BJ (cell line): ENCODE measurements around the gene DHX16. TPM values are rescaled to one million over a fixed set of nuclear protein-coding genes. Genes with fewer than 3 reads are reported as not detected.

ENCODE experiments used
- CTCF ChIA-PET: fragments of 350-600 bp; formaldehyde crosslinking; extraction: SDS; loops from one replicate; lab custom pipeline; 2021; ENCODE audit warnings: antibody characterized with exemption, inconsistent platforms; lab: Yijun Ruan, JAX
- POLR2A ChIA-PET: fragments of 300-600 bp; sonication (Branson Sonifier 250); formaldehyde crosslinking; extraction: SDS; loops from one replicate; lab custom pipeline; 2021; ENCODE audit warnings: antibody characterized with exemption; lab: Charles Lee
- DNase-seq: peaks from one replicate; pipeline ENCODE4 v3.0.0-alpha.2; 2011; ENCODE audit warnings: low read depth
- H3K27me3 ChIP-seq: 2 replicates; pipeline ENCODE4 v1.6.0; 2011; ENCODE audit warnings: low read length; ENCODE audit not compliant: control insufficient read depth, insufficient read depth
- H3K36me3 ChIP-seq: 2 replicates; pipeline ENCODE4 v1.5.1; 2011; ENCODE audit warnings: low read length; ENCODE audit not compliant: control insufficient read depth, insufficient read depth
- H3K4me3 ChIP-seq: 2 replicates; pipeline ENCODE4 v1.5.1; 2011; ENCODE audit warnings: low read depth, mild to moderate bottlenecking, control low read depth, low read length
- polyA plus RNA-seq: library from polyadenylated mRNA; depleted of rRNA; stranded (reverse); fragments of >200 nt; gene quantifications from 2 replicates; pipeline ENCODE4 v1.2.3, GENCODE V29; 2011
- TF ChIP-seq, protein P1 (sequence below): IDR thresholded peaks from 2 replicates; pipeline ENCODE4 v1.5.1; 2011; ENCODE audit warnings: low read depth, mild to moderate bottlenecking, control low read depth, inconsistent platforms, low read length, moderate library complexity; ENCODE audit not compliant: insufficient read depth

DHX16 gene
- polyA plus RNA-seq, 1 experiment = 44.5 TPM

DNA sequence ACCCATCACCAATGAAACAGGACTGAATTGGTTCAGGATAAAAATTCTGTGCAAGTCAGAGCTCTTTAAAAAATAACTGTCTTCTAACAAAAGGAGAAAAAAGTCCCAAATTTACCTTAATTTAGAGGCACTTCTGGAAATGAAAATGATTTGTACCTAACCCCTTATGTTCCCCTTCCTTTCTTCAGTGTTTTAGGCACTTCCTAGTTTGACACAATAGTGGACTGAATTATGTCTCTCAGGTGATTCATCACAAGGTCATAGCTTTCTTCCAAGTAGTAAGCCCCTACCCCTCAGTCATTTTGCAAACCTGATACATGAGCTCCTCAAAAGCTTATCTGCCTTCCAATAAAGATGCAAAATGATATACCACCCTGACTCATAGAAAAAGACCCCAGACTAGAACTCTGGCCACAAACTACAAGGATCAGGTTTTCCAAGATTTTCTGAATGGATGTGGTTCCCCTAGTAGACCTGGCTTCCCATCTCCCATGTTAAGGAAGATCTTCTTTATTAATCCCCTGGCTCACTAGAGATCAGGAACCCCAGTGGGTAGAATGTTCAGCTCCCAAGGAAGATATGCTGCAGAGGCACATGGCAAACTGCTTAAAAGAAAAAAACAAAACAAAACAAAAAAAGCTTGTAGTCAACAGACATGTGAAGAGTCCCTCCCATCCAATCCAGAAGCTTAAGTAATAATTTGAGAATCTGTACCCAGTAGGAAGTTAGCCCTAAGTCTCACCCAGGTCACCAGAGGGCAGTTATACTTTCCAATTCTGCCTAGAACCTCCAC lies 59.4 kb downstream of the DHX16 start:
- Histone ChIP-seq H3K27me3 (no peaks in the 10 kb centered on the region), H3K4me3 (no peak overlapping the region), H3K36me3 (peaks cover 11% of the 10 kb centered on the region)
- no peak for DNase-seq
- POLR2A ChIA-PET = interaction anchor here (0.6 to 0.7 kb wide), 2 partner anchors 147 to 538 kb away, joined by 3 to 4 read pairs; partner anchors contain the start of gene RNF39
- TF ChIP-seq, protein P1, sequence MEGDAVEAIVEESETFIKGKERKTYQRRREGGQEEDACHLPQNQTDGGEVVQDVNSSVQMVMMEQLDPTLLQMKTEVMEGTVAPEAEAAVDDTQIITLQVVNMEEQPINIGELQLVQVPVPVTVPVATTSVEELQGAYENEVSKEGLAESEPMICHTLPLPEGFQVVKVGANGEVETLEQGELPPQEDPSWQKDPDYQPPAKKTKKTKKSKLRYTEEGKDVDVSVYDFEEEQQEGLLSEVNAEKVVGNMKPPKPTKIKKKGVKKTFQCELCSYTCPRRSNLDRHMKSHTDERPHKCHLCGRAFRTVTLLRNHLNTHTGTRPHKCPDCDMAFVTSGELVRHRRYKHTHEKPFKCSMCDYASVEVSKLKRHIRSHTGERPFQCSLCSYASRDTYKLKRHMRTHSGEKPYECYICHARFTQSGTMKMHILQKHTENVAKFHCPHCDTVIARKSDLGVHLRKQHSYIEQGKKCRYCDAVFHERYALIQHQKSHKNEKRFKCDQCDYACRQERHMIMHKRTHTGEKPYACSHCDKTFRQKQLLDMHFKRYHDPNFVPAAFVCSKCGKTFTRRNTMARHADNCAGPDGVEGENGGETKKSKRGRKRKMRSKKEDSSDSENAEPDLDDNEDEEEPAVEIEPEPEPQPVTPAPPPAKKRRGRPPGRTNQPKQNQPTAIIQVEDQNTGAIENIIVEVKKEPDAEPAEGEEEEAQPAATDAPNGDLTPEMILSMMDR = no peak
- CTCF ChIA-PET = interaction anchor here (1.0 to 2.9 kb wide), 7 partner anchors 15 to 132 kb away, joined by 3 to 31 read pairs (median 4); no protein-coding TSS in a partner anchor

DNA sequence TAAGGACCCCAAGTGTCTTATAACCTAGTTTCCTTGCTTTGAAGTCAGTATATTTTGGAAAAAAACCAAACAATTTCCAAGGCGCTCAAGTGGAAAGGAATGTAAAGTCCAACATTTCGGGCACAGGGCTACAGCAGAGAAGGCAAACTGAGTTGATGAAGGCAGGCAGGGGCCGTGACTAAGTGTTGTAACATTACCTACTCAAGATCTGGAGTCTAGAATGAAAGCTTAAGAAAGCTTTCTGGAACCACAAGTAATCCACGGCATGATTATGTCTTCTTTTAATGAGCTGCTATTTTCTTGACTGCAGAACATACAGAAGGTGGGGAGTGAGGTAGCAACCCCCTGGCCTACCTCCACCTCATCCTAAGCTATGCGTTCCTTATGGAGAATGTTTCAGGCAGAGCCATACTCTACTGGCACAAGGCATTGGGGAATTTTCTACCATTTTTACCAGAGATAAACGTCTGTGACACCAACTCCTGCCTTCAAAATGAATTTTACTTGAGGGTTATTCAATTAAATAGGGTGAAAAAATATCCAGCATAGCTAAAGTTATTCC lies 60.0 kb downstream of the DHX16 start:
- Histone ChIP-seq H3K27me3 (no peaks in the 10 kb centered on the region), H3K36me3 (peaks cover 11% of the 10 kb centered on the region), H3K4me3 (no peak overlapping the region)
- TF ChIP-seq, protein P1 = no peak
- ChIA-PET CTCF (interaction anchor here (0.8 to 2.9 kb wide), 7 partner anchors 15 to 131 kb away, joined by 3 to 31 read pairs (median 5); no protein-coding TSS in a partner anchor), POLR2A (interaction anchor here (0.6 to 0.7 kb wide), 3 partner anchors 147 to 984 kb away, joined by 3 to 6 read pairs (median 4); partner anchors contain the start of gene RNF39)
- no peak for DNase-seq

DNA sequence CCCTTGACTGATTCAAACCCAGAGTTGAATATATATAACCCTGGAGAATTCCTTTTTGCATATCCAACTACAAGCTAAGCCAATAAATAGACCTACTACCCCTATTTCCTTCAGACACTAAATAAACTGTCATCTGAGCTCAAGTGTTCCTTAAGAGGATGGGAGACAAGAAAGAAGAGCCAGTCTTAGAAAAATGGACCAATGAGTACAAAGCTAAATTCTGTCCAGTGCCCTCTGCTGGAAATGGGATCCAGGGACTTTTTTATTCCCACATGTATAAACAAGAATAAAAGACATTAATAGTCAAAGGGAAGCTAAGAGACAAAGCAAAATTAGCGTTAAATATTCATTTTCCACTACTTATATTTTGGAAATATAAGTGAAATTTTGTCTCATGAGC lies 60.6 kb downstream of the DHX16 start:
- TF ChIP-seq, protein P1 = peak; percentile 57
- POLR2A ChIA-PET = interaction anchor here (0.6 kb wide), 1 partner anchor 984 kb away, joined by 6 read pairs; no protein-coding TSS in a partner anchor
- CTCF ChIA-PET = interaction anchor here (0.8 to 2.9 kb wide), 7 partner anchors 14 to 130 kb away, joined by 3 to 31 read pairs (median 5); no protein-coding TSS in a partner anchor
- DNase-seq = no peak
- no peaks in the 10 kb centered on the region for H3K27me3 ChIP-seq
- peaks cover 14% of the 10 kb centered on the region for H3K36me3 ChIP-seq
- no peak overlapping the region for H3K4me3 ChIP-seq

DNA sequence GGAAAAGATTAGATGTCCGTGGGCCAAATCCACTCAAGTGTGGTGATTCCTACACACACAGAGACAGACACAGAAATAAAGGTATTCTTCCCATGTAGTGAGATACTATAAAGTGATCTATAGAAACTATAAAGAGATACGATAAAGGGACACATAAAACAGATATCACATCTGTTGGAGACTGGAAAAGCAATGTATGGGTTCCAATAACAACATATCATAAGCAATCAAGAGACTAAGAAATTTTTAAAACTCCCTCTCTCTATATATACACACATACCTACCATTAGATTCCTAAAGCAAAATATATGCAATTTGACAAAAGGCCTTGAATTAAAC lies 61.0 kb downstream of the DHX16 start:
- H3K36me3 ChIP-seq = peaks cover 14% of the 10 kb centered on the region

More for the DNA sequence above, 61.0 kb downstream of the DHX16 start:
- Histone ChIP-seq H3K4me3 (no peak overlapping the region), H3K27me3 (no peaks in the 10 kb centered on the region)
- POLR2A ChIA-PET = no interaction called here
- TF ChIP-seq, protein P1 = no peak
- CTCF ChIA-PET = interaction anchor here (1.4 to 2.9 kb wide), 3 partner anchors 14 to 70 kb away, joined by 4 to 31 read pairs (median 10); no protein-coding TSS in a partner anchor
- no peak for DNase-seq
